ENCODE data around the gene MRPS11. TPM values are rescaled to one million over a fixed set of nuclear protein-coding genes. Genes with fewer than 3 reads are reported as not detected.

MRPS11 gene
- polyA plus RNA-seq, 1 experiment = 55.6 TPM

GRCh38 chr15:88454867-88455810 lies 12.4 kb upstream of the MRPS11 start:
- ChIA-PET CTCF (interaction anchor here (0.5 to 3.4 kb wide), 11 partner anchors 10 to 371 kb away, joined by 3 to 29 read pairs (median 3); partner anchors contain the start of genes MRPL46 and MRPS11), POLR2A (interaction anchor here (1.3 kb wide), 1 partner anchor 12 kb away, joined by 5 read pairs; the partner anchor contains the start of genes MRPL46 and MRPS11)
- no peaks in the 10 kb centered on the region for H3K9me3 ChIP-seq (ENCODE audit: control insufficient read depth, insufficient read depth, low read length)
- no peak overlapping the region for H3K27ac ChIP-seq (ENCODE audit: low read depth, low read length)
- H3K4me3 ChIP-seq (ENCODE audit: low read depth, low read length) = no peak overlapping the region
- peaks cover 5% of the 10 kb centered on the region for H3K27me3 ChIP-seq (ENCODE audit: control insufficient read depth, insufficient read depth, low read length)
- TF ChIP-seq, protein P1, sequence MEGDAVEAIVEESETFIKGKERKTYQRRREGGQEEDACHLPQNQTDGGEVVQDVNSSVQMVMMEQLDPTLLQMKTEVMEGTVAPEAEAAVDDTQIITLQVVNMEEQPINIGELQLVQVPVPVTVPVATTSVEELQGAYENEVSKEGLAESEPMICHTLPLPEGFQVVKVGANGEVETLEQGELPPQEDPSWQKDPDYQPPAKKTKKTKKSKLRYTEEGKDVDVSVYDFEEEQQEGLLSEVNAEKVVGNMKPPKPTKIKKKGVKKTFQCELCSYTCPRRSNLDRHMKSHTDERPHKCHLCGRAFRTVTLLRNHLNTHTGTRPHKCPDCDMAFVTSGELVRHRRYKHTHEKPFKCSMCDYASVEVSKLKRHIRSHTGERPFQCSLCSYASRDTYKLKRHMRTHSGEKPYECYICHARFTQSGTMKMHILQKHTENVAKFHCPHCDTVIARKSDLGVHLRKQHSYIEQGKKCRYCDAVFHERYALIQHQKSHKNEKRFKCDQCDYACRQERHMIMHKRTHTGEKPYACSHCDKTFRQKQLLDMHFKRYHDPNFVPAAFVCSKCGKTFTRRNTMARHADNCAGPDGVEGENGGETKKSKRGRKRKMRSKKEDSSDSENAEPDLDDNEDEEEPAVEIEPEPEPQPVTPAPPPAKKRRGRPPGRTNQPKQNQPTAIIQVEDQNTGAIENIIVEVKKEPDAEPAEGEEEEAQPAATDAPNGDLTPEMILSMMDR (IDR thresholded peaks at IDR 0.05; ENCODE audit: low read depth, low read length) = peak; percentile 75
- DNase-seq (ENCODE audit: low read depth, low spot score) = peak; percentile 33

DNA sequence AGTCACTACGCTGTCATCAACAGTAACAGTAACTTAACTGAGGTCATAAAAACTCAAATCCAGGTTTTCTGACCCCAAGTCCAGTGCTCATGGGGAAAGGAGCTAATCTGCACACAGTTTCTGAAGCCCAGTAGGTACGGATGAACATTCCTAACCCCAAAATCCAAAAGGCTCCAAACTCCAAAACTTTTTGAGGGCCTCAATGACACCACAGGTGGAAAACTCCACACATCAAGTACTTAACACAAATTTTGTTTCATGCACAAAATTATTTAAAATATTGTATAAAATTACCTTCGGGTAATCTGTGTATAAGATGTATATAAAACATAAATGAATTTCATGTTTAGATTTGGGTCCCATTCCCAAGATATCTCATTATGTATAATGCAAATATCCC lies 10.8 kb upstream of the MRPS11 start:
- ChIA-PET POLR2A (interaction anchor here (0.9 kb wide), 1 partner anchor 11 kb away, joined by 4 read pairs; the partner anchor contains the start of genes MRPL46 and MRPS11), CTCF (interaction anchor here (1.4 to 3.4 kb wide), 2 partner anchors 9 kb away, joined by 5 to 29 read pairs; partner anchors contain the start of genes MRPL46 and MRPS11)

DNA sequence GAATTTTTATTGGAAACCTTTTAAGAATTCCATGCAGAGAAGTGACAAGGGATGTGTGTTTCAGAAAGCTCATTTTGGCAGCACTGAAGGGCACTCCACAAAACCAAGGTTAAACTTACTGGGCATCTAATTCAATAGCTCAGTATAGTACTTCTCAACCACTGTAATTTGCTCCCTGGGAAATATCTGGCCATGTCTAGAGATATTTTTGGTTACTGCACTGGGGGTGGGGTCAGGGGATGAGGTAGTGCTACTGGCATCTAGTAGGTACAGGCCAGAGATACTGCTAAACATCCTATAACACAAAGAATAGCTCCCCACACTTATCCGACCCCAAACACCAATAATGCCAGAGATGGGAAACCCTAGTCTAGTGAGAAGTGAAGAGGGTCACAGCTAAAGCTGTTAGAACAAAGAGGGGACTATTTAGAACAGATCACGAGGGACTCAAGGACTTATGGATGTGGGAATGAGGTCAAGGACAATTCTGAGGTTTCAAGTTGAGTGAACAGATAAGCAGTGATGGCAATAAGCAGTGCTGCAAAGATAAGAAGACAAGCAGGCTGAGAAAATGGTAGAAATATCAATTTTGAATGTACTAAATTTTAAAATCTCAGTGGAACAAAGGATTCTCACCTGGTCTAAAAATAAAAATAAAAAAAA lies 3.5 kb upstream of the MRPS11 start:
- H3K9me3 ChIP-seq (ENCODE audit: control insufficient read depth, insufficient read depth, low read length) = no peaks in the 10 kb centered on the region
- CTCF ChIA-PET = interaction anchor here (2.0 to 5.1 kb wide), 2 partner anchors 9 to 14 kb away, joined by 6 to 29 read pairs; no protein-coding TSS in a partner anchor
- no peak overlapping the region for H3K4me3 ChIP-seq (ENCODE audit: low read depth, low read length)
- TF ChIP-seq, protein P1 (IDR thresholded peaks at IDR 0.05; ENCODE audit: low read depth, low read length) = no peak
- no peak overlapping the region for H3K27ac ChIP-seq (ENCODE audit: low read depth, low read length)
- H3K27me3 ChIP-seq (ENCODE audit: control insufficient read depth, insufficient read depth, low read length) = no peaks in the 10 kb centered on the region
- POLR2A ChIA-PET = interaction anchor here (0.6 kb wide), 1 partner anchor 434 kb away, joined by 6 read pairs; no protein-coding TSS in a partner anchor
- DNase-seq (ENCODE audit: low read depth, low spot score) = no peak

More for the DNA sequence above, 10.8 kb upstream of the MRPS11 start:
- Histone ChIP-seq H3K27ac (ENCODE audit: low read depth, low read length) (no peak overlapping the region), H3K4me3 (ENCODE audit: low read depth, low read length) (no peak overlapping the region), H3K9me3 (ENCODE audit: control insufficient read depth, insufficient read depth, low read length) (no peaks in the 10 kb centered on the region), H3K27me3 (ENCODE audit: control insufficient read depth, insufficient read depth, low read length) (no peaks in the 10 kb centered on the region)
- TF ChIP-seq, protein P1 (IDR thresholded peaks at IDR 0.05; ENCODE audit: low read depth, low read length) = no peak
- DNase-seq (ENCODE audit: low read depth, low spot score) = no peak

DNA sequence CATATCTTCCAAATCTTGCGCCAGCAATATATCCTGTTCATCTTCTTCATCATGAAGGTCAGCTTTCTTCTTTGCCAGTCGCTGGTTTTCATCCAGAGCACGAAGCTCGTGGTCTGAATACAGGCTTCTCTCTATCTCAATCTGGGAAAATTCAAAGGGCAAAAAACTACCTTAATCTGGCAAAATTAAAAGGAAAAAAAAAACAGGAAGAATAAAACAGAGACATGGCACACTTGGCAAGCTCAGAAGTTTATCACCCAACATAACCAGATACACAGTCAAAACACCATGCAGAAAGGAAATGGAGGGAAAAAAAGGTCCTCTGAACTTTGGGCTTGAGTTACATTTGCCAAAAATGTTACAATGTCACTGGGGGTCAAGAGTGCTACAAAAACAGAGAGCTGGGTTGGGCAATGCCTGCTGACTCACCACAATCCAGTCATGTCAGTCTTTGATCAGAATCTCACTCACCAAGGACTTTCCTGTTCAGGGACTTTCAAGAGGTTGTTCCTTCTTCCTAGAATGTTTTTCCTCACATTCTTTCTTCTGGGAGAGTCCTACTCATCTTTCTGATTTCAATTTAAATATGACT lies 1.8 kb upstream of the MRPS11 start:
- Histone ChIP-seq H3K27me3 (ENCODE audit: control insufficient read depth, insufficient read depth, low read length) (no peaks in the 10 kb centered on the region), H3K27ac (ENCODE audit: low read depth, low read length) (no peak overlapping the region), H3K9me3 (ENCODE audit: control insufficient read depth, insufficient read depth, low read length) (no peaks in the 10 kb centered on the region), H3K4me3 (ENCODE audit: low read depth, low read length) (no peak overlapping the region; the same call in 1 of the 2 replicates)
- POLR2A ChIA-PET = no interaction called here
- no peak for DNase-seq (ENCODE audit: low read depth, low spot score)
- CTCF ChIA-PET = interaction anchor here (0.7 to 5.1 kb wide), 3 partner anchors 11 to 1201 kb away, joined by 3 to 29 read pairs (median 6); no protein-coding TSS in a partner anchor
- TF ChIP-seq, protein P1 (IDR thresholded peaks at IDR 0.05; ENCODE audit: low read depth, low read length) = no peak
